GM19438 (cell line): Measurements from ENCODE around the gene MYO18B.

Experiments
- ATAC-seq: cut with Tn5 transposase; IDR thresholded peaks from one replicate; pipeline ENCODE4 v1.9.1; 2021; ENCODE audit warnings: low read depth; ENCODE audit not compliant: unreplicated experiment

Gene MYO18B

DNA sequence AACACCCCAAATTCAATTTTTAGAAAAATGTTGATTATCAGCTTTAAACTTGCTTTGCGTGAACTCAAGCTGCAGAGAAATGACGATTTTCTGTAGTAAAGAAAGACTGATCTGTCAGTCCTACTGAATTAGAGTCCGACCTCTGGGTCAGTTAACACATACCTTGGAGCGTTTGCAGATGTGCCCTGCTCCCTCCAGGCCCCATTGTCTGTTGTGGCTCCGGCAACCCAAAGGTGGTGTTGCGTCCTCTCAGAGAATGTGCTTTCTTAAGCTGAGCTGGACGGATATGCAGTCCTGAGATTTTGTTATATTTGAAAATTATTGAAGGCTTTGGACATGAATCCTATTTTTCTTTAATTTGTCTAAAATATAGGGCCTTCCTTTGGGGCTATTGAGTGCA is 31.5 kb upstream of the MYO18B start:
- ATAC-seq = no peak

DNA sequence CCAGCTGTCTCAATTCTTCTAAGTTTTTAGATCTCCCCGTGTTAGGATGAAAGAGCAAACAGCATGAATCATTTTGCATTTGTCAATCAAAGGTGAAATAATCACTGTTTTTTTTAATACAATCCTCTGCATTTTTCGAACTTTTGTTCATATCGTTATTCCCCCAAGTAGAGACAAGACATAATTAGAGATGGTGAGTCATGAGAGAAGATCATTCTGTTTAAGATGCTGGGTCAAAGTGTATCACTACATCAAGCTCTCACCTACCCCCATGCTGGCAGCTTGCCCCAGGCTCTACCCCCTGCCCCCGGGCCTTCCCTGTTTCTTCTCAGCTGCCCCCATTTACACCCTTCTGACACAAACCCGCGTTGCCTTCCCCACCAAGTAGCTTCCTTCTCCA is 30.5 kb upstream of the MYO18B start:
- ATAC-seq = no peak

- no peak for ATAC-seq
These were observed 29.2 kb upstream of the MYO18B start for GRCh38 chr22:25712661-25713400.

DNA sequence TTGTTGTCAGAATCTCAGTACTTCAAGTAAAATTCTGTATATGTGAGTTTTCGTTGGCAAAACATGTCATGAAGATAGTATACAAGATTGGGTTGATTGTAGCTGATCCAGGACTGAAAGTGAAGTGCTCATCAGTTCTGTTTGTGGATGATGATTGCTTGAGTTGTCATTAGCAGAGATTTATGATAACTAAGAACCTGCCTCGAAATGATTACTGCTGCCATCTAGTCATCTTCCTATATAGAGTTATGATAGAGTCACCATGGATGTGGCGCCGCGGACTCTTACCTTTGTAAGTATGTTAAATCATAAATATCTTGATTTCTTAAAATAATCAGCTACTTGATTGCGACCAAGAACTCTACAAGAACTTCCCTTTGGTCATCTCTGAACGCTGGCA is 27.9 kb upstream of the MYO18B start:
- no peak for ATAC-seq

DNA sequence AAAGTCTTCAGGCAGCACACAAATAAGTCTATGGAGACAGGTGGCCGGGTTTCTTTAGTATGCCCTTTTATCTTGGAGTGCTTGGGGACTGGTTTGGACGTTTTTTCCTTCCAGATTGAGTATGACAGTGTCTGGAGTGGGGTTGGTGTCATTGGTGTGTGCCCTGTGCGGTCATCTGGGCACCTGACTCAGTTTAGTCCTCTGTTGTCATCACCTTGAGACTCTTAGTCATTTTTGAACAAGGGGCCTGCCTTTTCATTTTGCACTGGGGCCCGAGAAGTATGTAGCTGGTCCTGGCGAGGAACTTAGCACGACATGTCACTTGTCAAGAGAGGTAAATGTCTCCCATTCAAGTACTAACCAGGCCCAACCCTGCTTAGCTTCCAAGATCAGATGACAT is 27.2 kb upstream of the MYO18B start:
- no peak for ATAC-seq

DNA sequence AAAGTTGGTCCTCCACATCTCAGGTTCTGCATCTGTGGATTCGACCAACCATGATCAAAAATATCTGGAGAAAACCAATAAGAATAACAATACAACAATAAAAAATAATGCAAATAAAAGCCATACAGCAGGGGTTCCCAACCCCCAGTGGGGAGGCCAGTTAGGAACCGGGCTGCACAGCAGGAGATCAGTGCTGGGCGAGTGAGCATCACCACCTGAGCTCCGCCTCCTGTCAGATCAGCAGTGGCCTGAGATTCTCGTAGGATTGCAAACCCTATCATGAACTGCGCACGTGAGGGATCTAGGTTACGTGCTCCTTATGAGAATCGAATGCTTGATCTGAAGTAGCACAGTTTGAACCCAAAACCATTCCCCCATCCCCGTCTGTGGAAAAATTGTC is 25.4 kb upstream of the MYO18B start:
- no peak for ATAC-seq

- ATAC-seq = no peak
These were observed 23.7 kb upstream of the MYO18B start for GRCh38 chr22:25718135-25718840.

GRCh38 chr22:25722223-25722622 is 19.8 kb upstream of the MYO18B start:
- ATAC-seq = no peak

GRCh38 chr22:25722626-25723025 is 19.4 kb upstream of the MYO18B start:
- no peak for ATAC-seq

DNA sequence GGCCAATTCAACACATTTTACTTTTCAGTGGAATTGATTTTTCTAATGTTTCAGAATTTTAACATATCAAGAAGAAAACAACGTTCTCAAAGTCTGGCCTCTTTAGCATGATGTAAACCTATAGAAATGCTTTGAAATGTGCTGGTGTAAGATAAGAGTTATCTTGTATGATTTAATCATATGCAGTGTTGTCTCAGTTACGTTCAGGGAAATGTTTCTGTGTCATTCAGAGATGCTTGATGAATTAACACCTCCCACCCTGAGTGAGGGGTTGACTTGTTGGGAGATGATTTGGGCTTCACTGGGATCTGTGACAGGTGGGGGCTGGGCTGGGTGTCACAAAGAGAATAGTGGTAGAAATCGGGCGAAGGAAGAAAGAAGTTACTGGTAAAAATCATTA is 15.7 kb upstream of the MYO18B start:
- ATAC-seq = no peak

- no peak for ATAC-seq
These were observed 13.9 kb upstream of the MYO18B start for GRCh38 chr22:25728071-25728470.

DNA sequence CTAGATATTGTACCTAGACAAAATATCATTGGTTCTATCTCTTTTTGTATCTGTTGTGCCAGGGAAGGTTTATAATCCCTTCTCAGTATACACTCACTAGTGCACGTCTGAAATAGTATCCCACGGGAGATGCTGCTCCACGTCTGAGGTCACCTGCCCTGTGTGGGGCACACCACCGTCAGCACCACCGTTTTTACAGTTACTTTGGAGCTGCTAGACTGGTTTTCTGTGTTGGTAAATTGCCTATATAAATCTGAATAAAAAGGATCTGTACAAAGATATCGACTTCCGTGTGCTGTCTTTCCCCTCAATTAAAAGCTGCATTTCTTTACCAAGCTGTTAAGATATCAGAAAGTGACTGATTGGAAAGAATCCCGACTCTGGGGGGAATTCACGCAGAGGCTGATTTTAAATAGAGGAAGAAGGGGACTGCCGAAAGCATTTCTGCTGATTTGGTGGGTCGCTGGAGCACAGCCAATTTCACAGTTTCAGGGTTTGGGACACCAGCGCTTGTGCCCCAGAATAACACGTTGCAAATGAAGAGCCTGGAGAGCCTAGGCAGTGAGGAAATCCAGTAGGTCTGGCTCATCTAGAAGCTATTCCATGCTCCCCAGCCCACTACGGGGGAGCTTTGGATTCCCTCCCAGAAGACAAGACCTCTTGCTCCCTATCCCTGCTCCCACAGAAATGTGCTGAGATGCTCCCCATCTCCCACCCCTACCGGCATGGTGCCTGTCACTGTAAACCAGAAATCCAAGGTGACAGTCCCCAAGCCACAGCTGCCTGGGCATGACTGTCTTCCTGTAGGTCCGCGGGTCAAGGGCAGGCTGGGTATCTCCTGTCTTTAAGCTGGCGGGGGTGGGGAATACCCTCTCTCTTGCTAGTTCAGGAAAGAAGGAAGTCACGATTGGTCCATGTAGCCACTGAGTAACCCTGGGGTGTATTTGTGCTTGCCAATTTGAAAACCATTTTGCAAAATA is 12.7 kb upstream of the MYO18B start:
- ATAC-seq = no peak

DNA sequence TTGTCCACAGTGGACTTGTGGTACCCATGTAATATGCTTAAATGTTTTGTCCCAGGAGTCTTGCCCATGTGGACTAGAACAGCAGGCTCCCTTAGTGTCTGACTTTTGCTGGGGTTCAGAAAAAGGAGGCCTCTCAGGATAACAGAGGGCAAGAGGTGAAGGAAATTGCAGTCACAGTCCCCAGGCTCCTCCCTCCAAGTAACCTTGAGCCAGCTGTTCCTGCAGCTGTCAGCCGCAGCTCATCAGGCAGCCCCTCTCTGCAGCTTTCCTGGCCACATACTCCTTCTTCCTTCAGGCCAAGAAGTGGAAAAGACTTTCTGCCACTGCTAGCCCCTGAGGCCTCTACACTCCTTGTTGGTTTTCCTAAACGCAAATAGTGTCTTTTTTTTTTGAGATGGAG is 6.3 kb upstream of the MYO18B start:
- ATAC-seq = no peak

- no peak for ATAC-seq
These were observed 5.5 kb upstream of the MYO18B start for GRCh38 chr22:25736378-25737011.

GRCh38 chr22:25739659-25740344 is 2.2 kb upstream of the MYO18B start:
- no peak for ATAC-seq

GRCh38 chr22:25742918-25743708 is 1.1 kb downstream of the MYO18B start:
- ATAC-seq = no peak

DNA sequence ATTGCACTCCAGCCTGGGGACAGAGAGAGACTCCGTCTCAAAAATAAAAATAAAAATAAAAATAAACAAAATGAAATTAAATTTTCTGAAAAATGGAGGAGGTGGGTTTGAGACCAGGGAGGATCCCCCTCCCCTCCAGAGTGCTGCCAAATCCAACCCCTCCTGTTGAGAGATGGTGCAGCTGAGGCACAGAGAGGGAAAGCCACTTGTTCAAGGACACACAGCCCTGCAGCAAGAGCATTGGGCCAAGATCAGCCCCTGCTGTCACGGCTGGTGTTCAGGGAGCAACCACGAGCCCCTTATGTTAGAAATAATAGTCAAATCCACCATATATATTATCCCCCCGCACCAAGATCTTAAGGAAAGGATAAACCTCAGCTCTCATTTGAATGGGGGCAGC is 2.7 kb downstream of the MYO18B start:
- no peak for ATAC-seq

- no peak for ATAC-seq
These were observed 3.5 kb downstream of the MYO18B start for GRCh38 chr22:25745341-25746011.

- ATAC-seq = no peak
These were observed 4.0 kb downstream of the MYO18B start for GRCh38 chr22:25746012-25746373.
